ENCODE measurements around the gene KRTAP9-6.
"Not testable (repeated sequence)": the region's sequence is repeated elsewhere in the genome, so short reads cannot be mapped to it uniquely, and the experiment has no call there.

KRTAP9-6 gene

GRCh38 chr17:41265078-41265477 is at the start of gene KRTAP9-6:
Gene KRTAP9-6 (plus strand): TSS chr17:41265378. CDS start chr17:41265378, 0 bp downstream.
- no peak for DNase-seq

GRCh38 chr17:41215681-41216080 is 49.5 kb upstream of the KRTAP9-6 start:
- DNase-seq: no peak

- no peak for DNase-seq
These were observed 41.4 kb upstream of the KRTAP9-6 start for GRCh38 chr17:41223821-41224220.

GRCh38 chr17:41226051-41226450 is 39.1 kb upstream of the KRTAP9-6 start:
- DNase-seq: no peak

- DNase-seq: not testable (repeated sequence)
These were observed 38.5 kb upstream of the KRTAP9-6 start, which contains the start of gene KRTAP9-2 for GRCh38 chr17:41226598-41227095. Gene KRTAP9-2 (plus strand): TSS chr17:41226648. CDS start chr17:41226655, 7 bp downstream.

GRCh38 chr17:41230094-41230493 is 35.1 kb upstream of the KRTAP9-6 start:
- DNase-seq: no peak

- no peak for DNase-seq
These were observed 33.4 kb upstream of the KRTAP9-6 start for GRCh38 chr17:41231731-41232130.

- not testable (repeated sequence) for DNase-seq
These were observed 32.6 kb upstream of the KRTAP9-6 start, which contains the start of gene KRTAP9-3 for GRCh38 chr17:41232399-41233105. Gene KRTAP9-3 (plus strand): TSS chr17:41232449. CDS start chr17:41232502, 53 bp downstream.

GRCh38 chr17:41237116-41237515 is 28.1 kb upstream of the KRTAP9-6 start:
- DNase-seq: not testable (repeated sequence)

- DNase-seq: not testable (repeated sequence)
These were observed 27.2 kb upstream of the KRTAP9-6 start, which contains the start of gene KRTAP9-8 for GRCh38 chr17:41237949-41238437. Gene KRTAP9-8 (plus strand): TSS chr17:41237999. CDS start chr17:41238052, 53 bp downstream.

- not testable (repeated sequence) for DNase-seq
These were observed 18.0 kb upstream of the KRTAP9-6 start for GRCh38 chr17:41246995-41247787.

- not testable (repeated sequence) for DNase-seq
These were observed 15.4 kb upstream of the KRTAP9-6 start, which contains the start of gene KRTAP9-4 for GRCh38 chr17:41249637-41250240. Gene KRTAP9-4 (plus strand): TSS chr17:41249687. CDS start chr17:41249721, 34 bp downstream.

- DNase-seq: no peak
These were observed 13.9 kb upstream of the KRTAP9-6 start for GRCh38 chr17:41251261-41251660.

GRCh38 chr17:41254861-41255260 is 10.3 kb upstream of the KRTAP9-6 start:
- no peak for DNase-seq

- DNase-seq: not testable (repeated sequence)
These were observed 9.5 kb upstream of the KRTAP9-6 start, which contains the start of gene KRTAP9-9 for GRCh38 chr17:41255381-41256290. Gene KRTAP9-9 (plus strand): TSS chr17:41255384.

GRCh38 chr17:41256291-41256685 is 8.9 kb upstream of the KRTAP9-6 start:
- no peak for DNase-seq

GRCh38 chr17:41258406-41258805 is 6.8 kb upstream of the KRTAP9-6 start:
- DNase-seq: no peak

- DNase-seq: no peak
These were observed 2.0 kb upstream of the KRTAP9-6 start for GRCh38 chr17:41263212-41263611.

GRCh38 chr17:41264599-41264998 is 579 bp upstream of the KRTAP9-6 start:
- DNase-seq: no peak

GRCh38 chr17:41267711-41268110 is 2.5 kb downstream of the KRTAP9-6 start:
- no peak for DNase-seq

- DNase-seq: not testable (repeated sequence)
These were observed 6.1 kb downstream of the KRTAP9-6 start for GRCh38 chr17:41271323-41271722.
